Fibroblast of villous mesenchyme (primary cell): ENCODE measurements around the gene VKORC1. TPM values are rescaled to one million over a fixed set of nuclear protein-coding genes. Genes with fewer than 3 reads are reported as not detected.

Source experiments
- DNase-seq: peaks from one replicate; pipeline ENCODE4 v3.0.0-alpha.2; 2010; ENCODE audit warnings: low read depth
- H3K4me3 ChIP-seq: 2 replicates; pipeline ENCODE4 v1.5.1; 2011; ENCODE audit warnings: low read depth, mild to moderate bottlenecking, low read length
- total RNA-seq: library from RNA; depleted of rRNA; stranded (reverse); fragments of >200 nt; gene quantifications from 2 replicates; pipeline ENCODE4 v1.2.3, GENCODE V29; 2012
- TF ChIP-seq, protein P1 (sequence below): IDR thresholded peaks from 2 replicates; pipeline ENCODE4 v1.5.1; 2012; ENCODE audit warnings: low read depth, mild to moderate bottlenecking, low read length; ENCODE audit not compliant: insufficient read depth

Gene VKORC1
- total RNA-seq, 1 donor: 68.2 TPM

DNA sequence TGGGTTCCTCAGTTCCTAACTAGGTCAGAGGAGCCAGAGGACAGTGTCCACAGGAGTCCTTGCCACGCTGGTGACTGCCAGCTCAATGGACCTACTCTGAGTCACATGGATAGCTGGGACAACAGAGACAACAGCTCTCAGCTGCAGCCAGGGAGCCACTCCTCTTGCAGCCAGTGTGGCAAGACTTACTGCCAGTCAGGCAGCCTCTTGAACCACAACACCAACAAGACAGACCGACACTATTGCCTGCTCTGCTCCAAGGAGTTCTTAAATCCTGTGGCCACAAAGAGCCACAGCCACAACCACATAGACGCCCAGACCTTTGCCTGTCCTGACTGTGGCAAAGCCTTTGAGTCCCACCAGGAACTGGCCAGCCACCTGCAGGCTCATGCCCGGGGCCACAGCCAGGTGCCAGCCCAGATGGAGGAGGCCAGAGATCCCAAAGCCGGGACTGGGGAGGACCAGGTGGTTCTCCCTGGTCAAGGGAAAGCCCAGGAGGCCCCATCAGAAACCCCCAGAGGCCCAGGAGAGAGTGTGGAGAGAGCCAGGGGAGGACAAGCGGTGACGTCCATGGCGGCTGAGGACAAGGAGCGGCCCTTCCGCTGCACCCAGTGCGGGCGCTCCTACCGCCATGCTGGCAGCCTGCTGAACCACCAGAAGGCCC lies 13.7 kb downstream of the VKORC1 start:
- TF ChIP-seq, protein P1, sequence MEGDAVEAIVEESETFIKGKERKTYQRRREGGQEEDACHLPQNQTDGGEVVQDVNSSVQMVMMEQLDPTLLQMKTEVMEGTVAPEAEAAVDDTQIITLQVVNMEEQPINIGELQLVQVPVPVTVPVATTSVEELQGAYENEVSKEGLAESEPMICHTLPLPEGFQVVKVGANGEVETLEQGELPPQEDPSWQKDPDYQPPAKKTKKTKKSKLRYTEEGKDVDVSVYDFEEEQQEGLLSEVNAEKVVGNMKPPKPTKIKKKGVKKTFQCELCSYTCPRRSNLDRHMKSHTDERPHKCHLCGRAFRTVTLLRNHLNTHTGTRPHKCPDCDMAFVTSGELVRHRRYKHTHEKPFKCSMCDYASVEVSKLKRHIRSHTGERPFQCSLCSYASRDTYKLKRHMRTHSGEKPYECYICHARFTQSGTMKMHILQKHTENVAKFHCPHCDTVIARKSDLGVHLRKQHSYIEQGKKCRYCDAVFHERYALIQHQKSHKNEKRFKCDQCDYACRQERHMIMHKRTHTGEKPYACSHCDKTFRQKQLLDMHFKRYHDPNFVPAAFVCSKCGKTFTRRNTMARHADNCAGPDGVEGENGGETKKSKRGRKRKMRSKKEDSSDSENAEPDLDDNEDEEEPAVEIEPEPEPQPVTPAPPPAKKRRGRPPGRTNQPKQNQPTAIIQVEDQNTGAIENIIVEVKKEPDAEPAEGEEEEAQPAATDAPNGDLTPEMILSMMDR: no peak
- H3K4me3 ChIP-seq: no peak overlapping the region
- DNase-seq: no peak

GRCh38 chr16:31080035-31080629 lies 14.5 kb downstream of the VKORC1 start:
- no peak overlapping the region for H3K4me3 ChIP-seq
- TF ChIP-seq, protein P1: no peak
- no peak for DNase-seq

DNA sequence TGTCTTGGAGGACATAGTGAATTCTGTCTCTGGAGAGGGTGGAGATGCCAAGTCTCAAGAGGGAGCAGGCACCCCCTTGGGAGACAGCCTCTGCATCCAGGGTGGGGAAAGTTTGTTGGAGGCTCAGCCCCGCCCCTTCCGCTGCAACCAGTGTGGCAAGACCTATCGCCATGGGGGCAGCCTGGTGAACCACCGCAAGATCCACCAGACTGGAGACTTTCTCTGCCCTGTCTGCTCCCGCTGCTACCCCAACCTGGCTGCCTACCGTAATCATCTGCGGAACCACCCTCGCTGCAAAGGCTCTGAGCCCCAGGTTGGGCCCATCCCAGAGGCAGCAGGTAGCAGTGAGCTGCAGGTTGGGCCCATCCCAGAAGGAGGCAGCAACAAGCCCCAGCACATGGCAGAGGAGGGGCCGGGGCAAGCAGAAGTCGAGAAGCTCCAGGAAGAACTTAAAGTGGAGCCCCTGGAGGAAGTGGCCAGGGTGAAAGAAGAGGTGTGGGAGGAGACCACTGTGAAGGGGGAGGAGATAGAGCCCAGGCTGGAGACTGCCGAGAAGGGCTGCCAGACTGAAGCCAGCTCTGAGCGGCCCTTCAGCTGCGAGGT lies 15.2 kb downstream of the VKORC1 start:
- H3K4me3 ChIP-seq: no peak overlapping the region
- TF ChIP-seq, protein P1: no peak
- DNase-seq: no peak

DNA sequence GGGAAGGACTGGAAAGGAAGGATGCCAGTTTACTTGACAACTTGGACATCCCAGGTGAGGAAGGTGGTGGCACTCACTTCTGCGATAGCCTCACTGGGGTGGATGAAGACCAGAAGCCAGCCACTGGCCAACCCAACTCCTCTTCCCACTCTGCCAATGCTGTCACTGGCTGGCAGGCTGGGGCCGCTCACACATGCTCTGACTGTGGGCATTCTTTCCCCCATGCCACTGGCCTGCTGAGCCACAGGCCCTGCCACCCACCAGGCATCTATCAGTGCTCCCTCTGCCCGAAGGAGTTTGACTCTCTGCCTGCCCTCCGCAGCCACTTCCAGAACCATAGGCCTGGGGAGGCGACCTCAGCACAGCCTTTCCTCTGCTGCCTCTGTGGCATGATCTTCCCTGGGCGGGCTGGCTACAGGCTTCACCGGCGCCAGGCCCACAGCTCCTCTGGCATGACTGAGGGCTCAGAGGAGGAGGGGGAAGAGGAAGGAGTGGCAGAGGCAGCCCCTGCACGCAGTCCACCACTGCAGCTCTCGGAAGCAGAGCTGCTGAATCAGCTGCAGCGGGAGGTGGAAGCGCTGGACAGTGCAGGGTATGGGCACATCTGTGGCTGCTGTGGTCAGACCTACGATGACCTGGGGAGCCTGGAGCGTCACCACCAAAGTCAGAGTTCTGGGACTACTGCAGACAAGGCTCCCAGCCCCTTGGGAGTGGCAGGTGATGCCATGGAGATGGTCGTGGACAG lies 15.8 kb downstream of the VKORC1 start:
- H3K4me3 ChIP-seq: no peak overlapping the region
- TF ChIP-seq, protein P1: no peak
- no peak for DNase-seq

DNA sequence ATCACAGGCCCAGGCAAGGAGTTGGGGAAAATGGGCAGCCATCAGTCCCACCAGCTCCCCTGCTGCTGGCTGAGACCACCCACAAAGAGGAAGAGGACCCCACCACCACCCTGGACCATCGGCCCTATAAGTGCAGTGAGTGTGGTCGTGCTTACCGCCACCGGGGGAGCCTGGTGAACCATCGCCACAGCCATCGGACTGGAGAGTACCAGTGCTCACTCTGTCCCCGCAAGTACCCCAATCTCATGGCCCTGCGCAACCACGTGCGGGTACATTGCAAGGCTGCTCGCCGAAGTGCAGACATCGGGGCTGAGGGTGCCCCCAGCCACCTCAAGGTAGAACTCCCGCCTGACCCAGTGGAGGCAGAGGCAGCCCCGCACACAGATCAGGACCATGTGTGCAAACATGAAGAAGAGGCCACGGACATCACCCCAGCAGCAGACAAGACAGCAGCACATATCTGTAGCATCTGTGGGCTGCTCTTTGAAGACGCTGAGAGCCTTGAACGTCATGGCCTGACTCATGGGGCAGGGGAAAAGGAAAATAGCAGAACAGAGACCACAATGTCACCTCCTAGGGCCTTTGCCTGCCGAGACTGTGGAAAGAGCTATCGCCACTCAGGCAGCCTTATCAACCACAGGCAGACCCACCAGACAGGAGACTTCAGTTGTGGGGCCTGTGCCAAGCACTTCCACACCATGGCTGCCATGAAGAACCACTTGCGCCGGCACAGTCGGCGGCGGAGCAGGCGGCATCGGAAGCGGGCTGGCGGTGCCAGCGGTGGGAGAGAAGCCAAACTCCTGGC lies 16.8 kb downstream of the VKORC1 start:
- TF ChIP-seq, protein P1: no peak
- DNase-seq: no peak
- no peak overlapping the region for H3K4me3 ChIP-seq

DNA sequence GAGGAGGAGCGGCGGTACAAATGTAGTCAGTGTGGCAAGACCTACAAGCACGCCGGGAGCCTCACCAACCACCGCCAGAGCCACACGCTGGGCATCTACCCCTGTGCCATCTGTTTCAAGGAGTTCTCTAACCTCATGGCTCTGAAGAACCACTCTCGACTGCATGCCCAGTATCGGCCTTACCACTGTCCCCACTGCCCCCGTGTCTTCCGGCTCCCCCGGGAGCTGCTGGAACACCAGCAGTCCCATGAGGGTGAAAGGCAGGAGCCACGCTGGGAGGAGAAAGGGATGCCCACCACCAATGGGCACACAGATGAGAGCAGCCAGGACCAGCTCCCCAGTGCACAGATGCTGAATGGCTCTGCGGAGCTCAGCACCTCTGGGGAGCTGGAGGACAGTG lies 17.6 kb downstream of the VKORC1 start:
- H3K4me3 ChIP-seq: no peak overlapping the region
- no peak for DNase-seq
- TF ChIP-seq, protein P1: no peak
